Prostate gland (tissue), 2 donors: ENCODE measurements around the gene PTGES3. TPM values are rescaled to one million over a fixed set of nuclear protein-coding genes. Genes with fewer than 3 reads are reported as not detected.

Source experiments
- DNase-seq: peaks from one replicate; pipeline ENCODE4 v3.0.0-alpha.2; 2019; ENCODE audit warnings: low spot score
- H3K27ac ChIP-seq, 2 donors: fragments of 200-600 bp; sonication (generic); 2 replicates each; pipeline ENCODE4 v1.5.1; 2017 to 2019
- H3K27me3 ChIP-seq: fragments of 200-600 bp; sonication (generic); replicated peaks from 2 replicates; pipeline ENCODE4 v1.5.1; 2019; ENCODE audit not compliant: insufficient read depth
- H3K36me3 ChIP-seq, 2 donors: fragments of 200-600 bp; sonication (generic); 1 replicate in 1 of 2; 2 replicates in 1 of 2; pipeline versions ENCODE4 v1.5.1 to v1.8.1; 2017 to 2019
- H3K4me1 ChIP-seq: fragments of 200-600 bp; sonication (generic); replicated peaks from 2 replicates; pipeline ENCODE4 v1.5.1; 2019
- H3K4me3 ChIP-seq, 2 donors: fragments of 200-600 bp; sonication (generic); 2 replicates each; pipeline ENCODE4 v1.5.1; 2017 to 2019
- H3K9me3 ChIP-seq: fragments of 200-600 bp; sonication (generic); 2 replicates; pipeline ENCODE4 v1.5.1; 2017
- POLR2A ChIP-seq: fragments of 450-650 bp; IDR thresholded peaks from one replicate; pipeline ENCODE4 v1.6.1; 2016; ENCODE audit warnings: antibody characterized with exemption, mild to moderate bottlenecking
- POLR2AphosphoS5 ChIP-seq: sonication (generic); formaldehyde crosslinking; IDR thresholded peaks from one replicate; pipeline ENCODE4 v1.6.1; 2017; ENCODE audit warnings: antibody characterized with exemption
- WGBS: methylation state at CpG from one replicate; pipeline ENCODE4 v1.1.5; 2018; 5-methylcytosine and 5-hydroxymethylcytosine counted together
- intact Hi-C: fragments of 100-400 bp; cut with DNase I; formaldehyde crosslinking; loops from one replicate; pipeline ENCODE4 v1.14.2; 2022
- total RNA-seq, 2 donors: library from RNA; depleted of rRNA; stranded (reverse); fragments of >200 nt; gene quantifications; one replicate each; pipeline ENCODE4 v1.1.0, GENCODE V29; 2016
- TF ChIP-seq, protein P1 (sequence below), 4 experiments: fragments of 200-600 bp in 2 of 4; fragments of 450-650 bp in 2 of 4; sonication (generic) in 2 of 4; IDR thresholded peaks; 1 replicate in 3 of 4; 2 replicates in 1 of 4; pipeline ENCODE4 v1.5.1; 2016 to 2019; ENCODE audit warnings: antibody characterized with exemption in 4 of 4, mild to moderate bottlenecking in 2 of 4, moderate library complexity in 2 of 4

The PTGES3 gene
- total RNA-seq, 2 donors from 2014 or later: 94.6 to 125 TPM

DNA sequence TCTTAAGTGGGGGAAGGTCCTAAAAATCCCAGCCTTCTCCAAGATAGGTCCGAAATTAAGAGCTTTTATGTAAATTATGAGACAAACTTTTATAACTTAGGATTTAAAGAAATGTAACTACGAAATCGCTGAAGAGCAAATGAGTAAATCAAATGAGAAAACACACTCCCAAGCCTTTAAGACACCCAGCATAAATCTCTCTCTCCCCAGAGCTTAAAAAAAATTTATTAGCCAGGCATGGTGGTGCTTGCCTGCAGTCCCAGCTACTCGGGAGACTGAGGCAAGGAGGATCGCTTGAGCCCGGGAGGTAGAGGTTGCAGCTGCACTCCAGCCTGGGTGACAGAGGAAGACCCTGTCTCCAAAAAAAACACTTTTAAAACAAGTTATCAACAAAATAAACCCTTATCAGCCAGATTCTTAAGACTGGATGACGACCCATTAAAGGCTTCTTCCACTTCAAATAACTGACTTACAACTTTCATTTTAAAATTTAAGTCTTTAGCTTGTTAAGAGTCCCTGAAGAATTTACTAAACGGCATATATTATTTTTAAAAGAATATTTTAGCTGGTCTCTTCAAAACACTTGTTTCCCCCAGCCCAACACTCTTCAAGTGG, 3.2 kb downstream of the PTGES3 start:
- H3K36me3 ChIP-seq: no peaks in the 10 kb centered on the region
- H3K9me3 ChIP-seq: no peaks in the 10 kb centered on the region
- H3K27ac ChIP-seq: peak overlapping the region; percentile 57 to 100
- H3K4me1 ChIP-seq: no peaks in the 10 kb centered on the region
- WGBS: 25% methylated on average over 8 of the region's 8 CpGs
- no peaks in the 10 kb centered on the region for H3K27me3 ChIP-seq
- no peak for DNase-seq
- no peak for TF ChIP-seq POLR2AphosphoS5
- TF ChIP-seq POLR2A: no peak
- TF ChIP-seq, protein P1, sequence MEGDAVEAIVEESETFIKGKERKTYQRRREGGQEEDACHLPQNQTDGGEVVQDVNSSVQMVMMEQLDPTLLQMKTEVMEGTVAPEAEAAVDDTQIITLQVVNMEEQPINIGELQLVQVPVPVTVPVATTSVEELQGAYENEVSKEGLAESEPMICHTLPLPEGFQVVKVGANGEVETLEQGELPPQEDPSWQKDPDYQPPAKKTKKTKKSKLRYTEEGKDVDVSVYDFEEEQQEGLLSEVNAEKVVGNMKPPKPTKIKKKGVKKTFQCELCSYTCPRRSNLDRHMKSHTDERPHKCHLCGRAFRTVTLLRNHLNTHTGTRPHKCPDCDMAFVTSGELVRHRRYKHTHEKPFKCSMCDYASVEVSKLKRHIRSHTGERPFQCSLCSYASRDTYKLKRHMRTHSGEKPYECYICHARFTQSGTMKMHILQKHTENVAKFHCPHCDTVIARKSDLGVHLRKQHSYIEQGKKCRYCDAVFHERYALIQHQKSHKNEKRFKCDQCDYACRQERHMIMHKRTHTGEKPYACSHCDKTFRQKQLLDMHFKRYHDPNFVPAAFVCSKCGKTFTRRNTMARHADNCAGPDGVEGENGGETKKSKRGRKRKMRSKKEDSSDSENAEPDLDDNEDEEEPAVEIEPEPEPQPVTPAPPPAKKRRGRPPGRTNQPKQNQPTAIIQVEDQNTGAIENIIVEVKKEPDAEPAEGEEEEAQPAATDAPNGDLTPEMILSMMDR (IDR thresholded peaks at IDR 0.05): no peak
- H3K4me3 ChIP-seq: peak overlapping the region; percentile 3 to 11
- intact Hi-C loops: loop anchor here (5.0 kb wide), 1 partner anchor 38 kb away; the partner anchor contains the start of gene ATP5F1B

DNA sequence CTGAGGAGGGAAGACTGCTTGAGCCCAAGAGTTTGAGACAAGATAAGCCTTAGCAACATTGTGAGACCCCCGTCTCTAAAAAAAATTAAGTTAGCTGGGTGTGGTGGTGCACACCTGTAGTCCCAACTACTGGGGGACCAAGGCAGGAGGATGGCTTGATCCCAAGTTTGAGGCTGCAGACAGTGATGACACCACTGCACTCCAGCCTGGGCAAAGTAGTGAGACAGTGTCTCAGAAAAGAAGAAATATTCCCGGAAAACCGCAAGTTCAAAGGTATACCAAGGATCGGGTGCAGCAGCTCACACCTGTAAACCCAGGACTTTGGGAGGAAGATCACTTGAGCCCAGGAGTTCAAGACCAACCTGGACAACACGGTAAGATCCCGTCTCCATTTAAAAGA, 5.8 kb downstream of the PTGES3 start:
- Histone ChIP-seq H3K9me3 (no peaks in the 10 kb centered on the region), H3K27me3 (no peaks in the 10 kb centered on the region), H3K36me3 (no peaks in the 10 kb centered on the region), H3K27ac (no peak overlapping the region), H3K4me3 (no peak overlapping the region), H3K4me1 (no peaks in the 10 kb centered on the region)
- no peak for DNase-seq
- TF ChIP-seq, protein P1 (IDR thresholded peaks at IDR 0.05): no peak
- TF ChIP-seq POLR2A: no peak
- 98% methylated on average over 6 of the region's 6 CpGs for WGBS
- intact Hi-C loops: no loop called here

DNA sequence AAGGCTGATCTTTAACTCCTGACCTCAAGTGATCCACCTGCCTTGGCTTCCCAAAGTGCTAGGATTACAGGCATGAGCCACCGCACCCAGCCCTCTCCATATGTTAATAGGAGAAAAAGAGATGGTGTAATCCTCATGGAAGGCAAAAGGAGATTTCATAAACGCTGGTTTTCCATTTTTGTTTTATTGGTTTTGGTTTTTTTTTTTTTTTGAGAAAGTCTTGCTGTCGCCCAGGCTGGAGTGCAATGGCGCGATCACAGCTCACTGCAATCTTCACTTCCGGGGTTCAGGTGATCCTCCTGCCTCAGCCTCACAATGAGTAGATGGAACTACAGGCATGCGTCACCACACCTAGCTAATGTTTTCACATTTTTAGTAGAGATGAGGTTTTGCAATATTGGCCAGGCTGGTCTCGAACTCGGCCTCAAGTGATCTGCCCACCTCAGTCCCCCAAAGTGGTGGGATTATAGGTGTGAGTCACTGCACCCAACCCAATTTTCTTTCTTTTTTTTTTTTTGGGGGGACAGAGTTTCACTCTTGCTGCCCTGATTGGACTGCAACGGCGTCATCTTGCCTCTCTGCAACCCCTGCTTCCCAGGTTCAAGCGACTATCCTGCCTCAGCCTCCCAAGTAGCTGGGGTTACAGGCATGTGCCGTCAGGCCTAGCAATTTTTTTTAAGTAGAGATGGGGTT, 8.1 kb downstream of the PTGES3 start:
- WGBS: 92% methylated on average over 13 of the region's 13 CpGs
- Histone ChIP-seq H3K36me3 (no peaks in the 10 kb centered on the region), H3K9me3 (no peaks in the 10 kb centered on the region), H3K27me3 (no peaks in the 10 kb centered on the region), H3K27ac (no peak overlapping the region), H3K4me3 (no peak overlapping the region), H3K4me1 (no peaks in the 10 kb centered on the region)
- DNase-seq: no peak
- TF ChIP-seq POLR2A (no peak), POLR2AphosphoS5 (no peak)
- TF ChIP-seq, protein P1 (IDR thresholded peaks at IDR 0.05): no peak
- intact Hi-C loops: no loop called here

DNA sequence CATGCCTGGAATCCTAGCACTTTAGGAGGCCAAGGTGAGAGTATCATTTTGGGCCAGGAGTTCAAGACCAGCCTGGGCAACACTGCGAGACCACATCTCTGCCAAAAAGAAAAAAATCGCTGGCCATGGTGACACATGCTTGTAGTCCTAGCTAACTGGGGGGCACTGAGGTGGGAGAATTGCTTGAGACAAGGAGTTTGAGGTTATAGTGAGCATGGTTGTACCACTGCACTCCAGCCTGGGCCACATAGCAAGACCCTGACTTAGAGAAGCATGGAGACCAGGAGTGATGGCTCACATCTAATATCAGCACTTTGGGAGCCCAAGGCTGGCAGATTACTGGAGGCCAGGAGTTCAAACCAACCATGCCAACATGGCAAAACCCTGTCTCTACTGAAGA, 9.2 kb downstream of the PTGES3 start:
- H3K36me3 ChIP-seq: no peaks in the 10 kb centered on the region
- H3K4me1 ChIP-seq: no peaks in the 10 kb centered on the region
- no peak for TF ChIP-seq POLR2AphosphoS5
- no peak for TF ChIP-seq POLR2A
- TF ChIP-seq, protein P1 (IDR thresholded peaks at IDR 0.05): no peak
- intact Hi-C loops: no loop called here
- H3K4me3 ChIP-seq: no peak overlapping the region
- no peak overlapping the region for H3K27ac ChIP-seq
- H3K9me3 ChIP-seq: no peaks in the 10 kb centered on the region
- 90% methylated on average over 2 of the region's 2 CpGs for WGBS
- no peak for DNase-seq
- no peaks in the 10 kb centered on the region for H3K27me3 ChIP-seq

DNA sequence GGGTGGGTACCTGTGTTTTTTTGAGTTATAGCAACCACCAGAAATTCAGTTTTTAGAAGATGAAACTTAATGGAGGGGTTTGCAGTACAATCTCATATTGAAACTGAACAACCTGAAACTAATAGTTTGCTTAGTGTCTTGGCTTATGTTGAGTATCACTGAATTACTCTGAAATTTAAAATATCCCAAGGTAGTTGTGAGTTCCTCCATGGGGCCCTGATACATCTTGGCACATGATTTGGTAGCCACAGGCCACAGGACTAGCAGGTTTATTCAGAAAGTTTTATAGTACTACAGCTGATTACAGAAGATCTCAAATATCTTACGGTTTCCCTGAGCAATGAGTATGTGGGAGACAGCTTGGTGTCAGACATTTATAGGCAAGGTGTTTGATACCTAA, 10.4 kb downstream of the PTGES3 start:
- intact Hi-C loops: no loop called here
- H3K4me3 ChIP-seq: no peak overlapping the region
- no peaks in the 10 kb centered on the region for H3K4me1 ChIP-seq

More for the DNA sequence above, 10.4 kb downstream of the PTGES3 start:
- WGBS: 21% methylated on average over 1 of the region's 1 CpG
- H3K36me3 ChIP-seq: no peaks in the 10 kb centered on the region
- DNase-seq: no peak
- H3K9me3 ChIP-seq: no peaks in the 10 kb centered on the region
- TF ChIP-seq, protein P1 (IDR thresholded peaks at IDR 0.05): no peak
- TF ChIP-seq POLR2AphosphoS5: peak; percentile 16
- no peak overlapping the region for H3K27ac ChIP-seq
- H3K27me3 ChIP-seq: no peaks in the 10 kb centered on the region
